PC-9 (cell line): ENCODE data around the gene TMEM88. TPM values are rescaled to one million over a fixed set of nuclear protein-coding genes. Genes with fewer than 3 reads are reported as not detected.
A peak's percentile ranks its signal among the peaks of the same experiment; 100 is the strongest.

Source experiments
- BruUV-seq: library from RNA; stranded (reverse); fragments of 400-500 nt; replicated peaks from 2 replicates; lab custom pipeline; 2021; lab: Mats Ljungman, UMichigan
- CTCF ChIA-PET: fragments of 300-600 bp; sonication (Branson Sonifier 250); formaldehyde crosslinking; loops from one replicate; lab custom pipeline; 2022; ENCODE audit warnings: antibody characterized with exemption; lab: Charles Lee
- POLR2A ChIA-PET: fragments of 300-600 bp; sonication (Branson Sonifier 250); formaldehyde crosslinking; loops from one replicate; lab custom pipeline; 2022; ENCODE audit warnings: antibody characterized with exemption; ENCODE audit not compliant: unreplicated experiment; lab: Charles Lee
- DNase-seq, 2 experiments: peaks; one replicate each; pipeline versions ENCODE4 v3.0.0 to v3.0.0-alpha.2; 2015 to 2022; ENCODE audit warnings: mixed read lengths in 1 of 2
- H2AFZ ChIP-seq: fragments of 200-600 bp; sonication (generic); 2 replicates; pipeline ENCODE4 v1.8.1; 2017; ENCODE audit warnings: antibody characterized with exemption
- H3F3A ChIP-seq: fragments of 200-600 bp; sonication (generic); 2 replicates; pipeline ENCODE4 v1.8.1; 2017; ENCODE audit warnings: antibody characterized with exemption, mild to moderate bottlenecking, low read depth; ENCODE audit not compliant: insufficient read depth
- H3K27ac ChIP-seq: fragments of 200-600 bp; sonication (generic); 2 replicates; pipeline ENCODE4 v1.6.1; 2016; ENCODE audit warnings: mixed run types
- H3K27me3 ChIP-seq: fragments of 200-600 bp; sonication (generic); 2 replicates; pipeline ENCODE4 v1.6.1; 2016; ENCODE audit warnings: low read depth, mixed run types; ENCODE audit not compliant: insufficient read depth
- H3K36me3 ChIP-seq: fragments of 200-600 bp; sonication (generic); 2 replicates; pipeline ENCODE4 v1.6.1; 2016; ENCODE audit warnings: low read depth, mixed run types
- H3K4me1 ChIP-seq: fragments of 200-600 bp; sonication (generic); replicated peaks from 2 replicates; pipeline ENCODE4 v1.6.1; 2016; ENCODE audit warnings: mixed run types; ENCODE audit not compliant: insufficient read depth
- H3K4me2 ChIP-seq: fragments of 200-600 bp; sonication (generic); 2 replicates; pipeline ENCODE4 v1.6.1; 2017; ENCODE audit warnings: mixed run types
- H3K4me3 ChIP-seq: fragments of 200-600 bp; sonication (generic); 2 replicates; pipeline ENCODE4 v1.6.1; 2016; ENCODE audit warnings: mixed run types
- H3K79me2 ChIP-seq: fragments of 200-600 bp; sonication (generic); 2 replicates; pipeline ENCODE4 v1.6.1; 2017; ENCODE audit warnings: low read depth, mixed run types
- H3K9me2 ChIP-seq: fragments of 200-600 bp; sonication (generic); 2 replicates; pipeline ENCODE4 v1.8.1; 2017; ENCODE audit warnings: mild to moderate bottlenecking; ENCODE audit not compliant: insufficient read depth
- H3K9me3 ChIP-seq: fragments of 200-600 bp; sonication (generic); 2 replicates; pipeline ENCODE4 v1.8.1; 2016; ENCODE audit warnings: low read depth; ENCODE audit not compliant: insufficient read depth
- H4K20me1 ChIP-seq: fragments of 200-600 bp; sonication (generic); 2 replicates; pipeline ENCODE4 v1.8.1; 2017; ENCODE audit not compliant: insufficient read depth
- CTCF ChIP-seq: fragments of 200-600 bp; sonication (generic); conservative IDR thresholded peaks from 2 replicates; pipeline ENCODE4 v1.6.1; 2017; ENCODE audit warnings: mixed run types, antibody characterized with exemption, mild to moderate bottlenecking, moderate library complexity
- EZH2 ChIP-seq: fragments of 200-600 bp; sonication (generic); IDR thresholded peaks from 2 replicates; pipeline ENCODE4 v1.8.0; 2017; ENCODE audit warnings: antibody characterized with exemption, low read depth
- intact Hi-C: fragments of 100-400 bp; cut with micrococcal nuclease; formaldehyde crosslinking; loops from one replicate; pipeline ENCODE4 v1.10.0; 2022; ENCODE audit not compliant: unreplicated experiment
- total RNA-seq: library from RNA; stranded (reverse); gene quantifications from 2 replicates; pipeline ENCODE4 v1.2.3, GENCODE V29; 2021

TMEM88 gene
- total RNA-seq, 1 experiment from 2014 or later: 3.1 TPM

- Histone ChIP-seq H3K9me3 (no peaks in the 10 kb centered on the region), H3K4me2 (peak overlapping the region; percentile 97), H4K20me1 (peaks cover 10% of the 10 kb centered on the region), H3K36me3 (no peaks in the 10 kb centered on the region), H3F3A (peaks cover 50% of the 10 kb centered on the region; the same call in 1 of the 2 replicates), H3K27ac (no peak overlapping the region), H3K4me3 (peak overlapping the region; percentile 93; the same call in 1 of the 2 replicates), H3K27me3 (no peaks in the 10 kb centered on the region), H3K4me1 (peaks cover 28% of the 10 kb centered on the region), H3K79me2 (peaks cover 23% of the 10 kb centered on the region), H3K9me2 (no peaks in the 10 kb centered on the region), H2AFZ (no peak overlapping the region)
- DNase-seq: no peak
- BruUV-seq: no TSS peak
- TF ChIP-seq EZH2 (no peak), CTCF (no peak)
- POLR2A ChIA-PET: no interaction called here
- intact Hi-C loops: loop anchor here (5.0 kb wide), 3 partner anchors 94 to 579 kb away; partner anchors contain the start of gene CLDN7
- CTCF ChIA-PET: no interaction called here
Measured at GRCh38 chr17:7840875-7841274, 14.0 kb upstream of the TMEM88 start.

- no peaks in the 10 kb centered on the region for H3K9me3 ChIP-seq
- CTCF ChIA-PET: no interaction called here
- H3K9me2 ChIP-seq: no peaks in the 10 kb centered on the region
- H3K79me2 ChIP-seq: peaks cover 23% of the 10 kb centered on the region
- peak in 1 of 2 experiments; percentile 88 for DNase-seq
- peaks cover 49% of the 10 kb centered on the region; the same call in 1 of the 2 replicates for H3F3A ChIP-seq
- no peaks in the 10 kb centered on the region for H3K27me3 ChIP-seq
- no peak for TF ChIP-seq CTCF
- no peak for TF ChIP-seq EZH2
- POLR2A ChIA-PET: interaction anchor here (0.5 kb wide), 1 partner anchor 130 kb away, joined by 3 read pairs; no protein-coding TSS in a partner anchor
- H3K4me1 ChIP-seq: peaks cover 28% of the 10 kb centered on the region
- H3K27ac ChIP-seq: peak overlapping the region; percentile 92
- no TSS peak for BruUV-seq
- H3K36me3 ChIP-seq: no peaks in the 10 kb centered on the region
- peak overlapping the region; percentile 91 for H2AFZ ChIP-seq
- peaks cover 10% of the 10 kb centered on the region for H4K20me1 ChIP-seq
- H3K4me3 ChIP-seq: peak overlapping the region; percentile 93
- intact Hi-C loops: loop anchor here (5.0 kb wide), 3 partner anchors 94 to 579 kb away; partner anchors contain the start of gene CLDN7
- H3K4me2 ChIP-seq: peak overlapping the region; percentile 97
Measured at GRCh38 chr17:7841396-7841914, 13.4 kb upstream of the TMEM88 start.

GRCh38 chr17:7841915-7842379, 12.9 kb upstream of the TMEM88 start:
- peak overlapping the region; percentile 97 for H3K4me2 ChIP-seq
- no peaks in the 10 kb centered on the region for H3K27me3 ChIP-seq
- H4K20me1 ChIP-seq: peaks cover 10% of the 10 kb centered on the region
- H3K4me1 ChIP-seq: peaks cover 28% of the 10 kb centered on the region
- TF ChIP-seq EZH2: no peak
- no peak for TF ChIP-seq CTCF
- ChIA-PET POLR2A (interaction anchor here (0.5 kb wide), 1 partner anchor 131 kb away, joined by 3 read pairs; no protein-coding TSS in a partner anchor), CTCF (no interaction called here)
- peak overlapping the region; percentile 93 for H3K4me3 ChIP-seq
- peak overlapping the region; percentile 92 for H3K27ac ChIP-seq
- H3K36me3 ChIP-seq: no peaks in the 10 kb centered on the region
- H2AFZ ChIP-seq: peak overlapping the region; percentile 91
- intact Hi-C loops: loop anchor here (5.0 kb wide), 3 partner anchors 95 to 580 kb away; partner anchors contain the start of gene CLDN7
- no peaks in the 10 kb centered on the region for H3K9me2 ChIP-seq
- H3K9me3 ChIP-seq: no peaks in the 10 kb centered on the region
- peak; percentile 58 to 91 for DNase-seq
- no TSS peak for BruUV-seq
- H3F3A ChIP-seq: peaks cover 45% of the 10 kb centered on the region; the same call in 1 of the 2 replicates
- H3K79me2 ChIP-seq: peaks cover 23% of the 10 kb centered on the region
